GM10248 (cell line): ENCODE results near the gene THRAP3.

Experiments
- CTCF ChIA-PET: fragments of 300-600 bp; sonication (Branson Sonifier 250); formaldehyde crosslinking; extraction: SDS; loops from one replicate; lab custom pipeline; 2021; ENCODE audit warnings: antibody characterized with exemption; lab: Yijun Ruan, JAX
- POLR2A ChIA-PET: fragments of 350-650 bp; sonication (Branson Sonifier 250); formaldehyde crosslinking; extraction: SDS; loops from one replicate; lab custom pipeline; 2020; ENCODE audit warnings: antibody characterized with exemption; lab: Yijun Ruan, JAX
- DNase-seq: peaks from one replicate; pipeline ENCODE4 v3.0.0; 2012; ENCODE audit errors: extremely low spot score
- CTCF ChIP-seq: IDR thresholded peaks from 2 replicates; pipeline ENCODE4 v1.5.1; 2012; ENCODE audit warnings: mild to moderate bottlenecking, low read depth; ENCODE audit errors: extremely low read depth, missing control alignments, control extremely low read depth

Gene THRAP3

GRCh38 chr1:36324353-36324703 lies 100.1 kb downstream of the THRAP3 start:
- no peak for DNase-seq
- POLR2A ChIA-PET = no interaction called here
- no peak for TF ChIP-seq CTCF
- CTCF ChIA-PET = interaction anchor here (1.2 to 2.5 kb wide), 6 partner anchors 18 to 97 kb away, joined by 3 to 11 read pairs (median 7); partner anchors contain the start of gene SH3D21

GRCh38 chr1:36326499-36326898 lies 102.3 kb downstream of the THRAP3 start:
- ChIA-PET CTCF (interaction anchor here (0.8 kb wide), 1 partner anchor 16 kb away, joined by 3 read pairs; no protein-coding TSS in a partner anchor), POLR2A (interaction anchor here (0.6 kb wide), 2 partner anchors 166 to 1178 kb away, joined by 3 read pairs; no protein-coding TSS in a partner anchor)
- TF ChIP-seq CTCF = no peak
- no peak for DNase-seq

- POLR2A ChIA-PET = no interaction called here
- CTCF ChIA-PET = interaction anchor here (0.8 kb wide), 1 partner anchor 15 kb away, joined by 3 read pairs; no protein-coding TSS in a partner anchor
- DNase-seq = no peak
- TF ChIP-seq CTCF = no peak
Observed at GRCh38 chr1:36327421-36328087, 103.3 kb downstream of the THRAP3 start.

- POLR2A ChIA-PET = no interaction called here
- no peak for TF ChIP-seq CTCF
- CTCF ChIA-PET = no interaction called here
- DNase-seq = no peak
Observed at GRCh38 chr1:36328088-36328480, 103.8 kb downstream of the THRAP3 start.

GRCh38 chr1:36328713-36329112 lies 104.5 kb downstream of the THRAP3 start:
- TF ChIP-seq CTCF = no peak
- CTCF ChIA-PET = no interaction called here
- POLR2A ChIA-PET = no interaction called here
- DNase-seq = no peak

GRCh38 chr1:36329817-36330216 lies 105.6 kb downstream of the THRAP3 start:
- POLR2A ChIA-PET = interaction anchor here (0.9 kb wide), 1 partner anchor 23 kb away, joined by 3 read pairs; no protein-coding TSS in a partner anchor
- TF ChIP-seq CTCF = no peak
- no peak for DNase-seq
- CTCF ChIA-PET = interaction anchor here (1.0 kb wide), 1 partner anchor 13 kb away, joined by 3 read pairs; no protein-coding TSS in a partner anchor
